ENCODE results near the gene GRB10. TPM values are rescaled to one million over a fixed set of nuclear protein-coding genes. Genes with fewer than 3 reads are reported as not detected.
"Not testable (repeated sequence)": the region's sequence is repeated elsewhere in the genome, so short reads cannot be mapped to it uniquely, and the experiment has no call there.

Gene GRB10
- total RNA-seq, 4 donors from 2014 or later = 8.8 to 55.7 (median 14.3) TPM

GRCh38 chr7:50774319-50774718 lies 8.4 kb downstream of the GRB10 start:
- in situ Hi-C loops (cut with MboI; ENCODE audit: low pct_ligation_motif_present in 1 of 4, low pct_unique_long_range_greater_than_20kb in 1 of 4, low sequenced_read_pairs in 3 of 4) = loop anchor here in 1 of 4 donors (25.0 kb wide), 1 partner anchor 112 kb away; no protein-coding TSS in a partner anchor
- H3K27me3 ChIP-seq = no peaks in the 10 kb centered on the region
- no peak overlapping the region for H3K4me3 ChIP-seq
- H3K9me3 ChIP-seq = no peaks in the 10 kb centered on the region
- no peaks in the 10 kb centered on the region for H3K36me3 ChIP-seq
- intact Hi-C loops (cut with DNase I; ENCODE audit: low total_unique reads) = no loop called here
- TF ChIP-seq POLR2A (IDR thresholded peaks at IDR 0.05) (no peak), EP300 (IDR thresholded peaks at IDR 0.05; ENCODE audit: low read depth) (no peak), POLR2AphosphoS5 (IDR thresholded peaks at IDR 0.05) (no peak), CTCF (IDR thresholded peaks at IDR 0.05) (no peak)
- WGBS, 2 donors (ENCODE audit: low coverage in 1 of 2) = 82% methylated on average over 1 of the region's 1 CpG; no CpG with 5 or more reads in 1 of the 2 donors
- peaks cover 0 to 11% (median 7%) of the 10 kb centered on the region in 4 donors for H3K4me1 ChIP-seq
- no peak for DNase-seq
- H3K27ac ChIP-seq = no peak overlapping the region

GRCh38 chr7:50773071-50773470 lies 9.6 kb downstream of the GRB10 start:
- H3K27ac ChIP-seq; intact Hi-C loops (cut with DNase I; ENCODE audit: low total_unique reads); H3K9me3 ChIP-seq; H3K4me1 ChIP-seq; H3K27me3 ChIP-seq; H3K36me3 ChIP-seq; H3K4me3 ChIP-seq; DNase-seq: not testable (repeated sequence)
- WGBS, 2 donors (ENCODE audit: low coverage in 1 of 2) = 68 to 70% methylated on average over 2 to 3 of the region's 4 CpGs
- in situ Hi-C loops (cut with MboI; ENCODE audit: low pct_ligation_motif_present in 1 of 4, low pct_unique_long_range_greater_than_20kb in 1 of 4, low sequenced_read_pairs in 3 of 4) = loop anchor here in 1 of 4 donors (25.0 kb wide), 1 partner anchor 111 kb away; no protein-coding TSS in a partner anchor

GRCh38 chr7:50771120-50772002 lies 11.3 kb downstream of the GRB10 start:
- Histone ChIP-seq H3K27ac (no peak overlapping the region), H3K36me3 (no peaks in the 10 kb centered on the region), H3K27me3 (no peaks in the 10 kb centered on the region), H3K4me1 (peaks cover 0 to 8% (median 3%) of the 10 kb centered on the region in 4 donors), H3K9me3 (no peaks in the 10 kb centered on the region), H3K4me3 (no peak overlapping the region)
- intact Hi-C loops (cut with DNase I; ENCODE audit: low total_unique reads) = no loop called here
- TF ChIP-seq CTCF (IDR thresholded peaks at IDR 0.05) = no peak
- TF ChIP-seq EP300 (IDR thresholded peaks at IDR 0.05; ENCODE audit: low read depth) = no peak
- TF ChIP-seq POLR2A (IDR thresholded peaks at IDR 0.05) = no peak
- no peak for TF ChIP-seq POLR2AphosphoS5 (IDR thresholded peaks at IDR 0.05)
- no peak for DNase-seq
- in situ Hi-C loops (cut with MboI; ENCODE audit: low pct_ligation_motif_present in 1 of 4, low pct_unique_long_range_greater_than_20kb in 1 of 4, low sequenced_read_pairs in 3 of 4) = loop anchor here in 1 of 4 donors (25.0 kb wide), 1 partner anchor 109 kb away; no protein-coding TSS in a partner anchor
- WGBS, 2 donors (ENCODE audit: low coverage in 1 of 2) = 73 to 85% methylated on average over 1 to 9 of the region's 9 CpGs

GRCh38 chr7:50768485-50769474 lies 13.9 kb downstream of the GRB10 start:
- Histone ChIP-seq H3K27me3 (no peaks in the 10 kb centered on the region), H3K4me1 (peaks cover 0 to 2% (median 0%) of the 10 kb centered on the region in 4 donors), H3K27ac (no peak overlapping the region), H3K4me3 (no peak overlapping the region), H3K9me3 (no peaks in the 10 kb centered on the region), H3K36me3 (no peaks in the 10 kb centered on the region)
- DNase-seq = no peak
- intact Hi-C loops (cut with DNase I; ENCODE audit: low total_unique reads) = no loop called here
- WGBS, 2 donors (ENCODE audit: low coverage in 1 of 2) = 79 to 88% methylated on average over 4 to 10 of the region's 10 CpGs
- in situ Hi-C loops (cut with MboI; ENCODE audit: low pct_ligation_motif_present in 1 of 4, low pct_unique_long_range_greater_than_20kb in 1 of 4, low sequenced_read_pairs in 3 of 4) = loop anchor here in 1 of 4 donors (25.0 kb wide), 1 partner anchor 106 kb away; no protein-coding TSS in a partner anchor
- TF ChIP-seq EP300 (IDR thresholded peaks at IDR 0.05; ENCODE audit: low read depth) (no peak), POLR2A (IDR thresholded peaks at IDR 0.05) (no peak), CTCF (IDR thresholded peaks at IDR 0.05) (no peak), POLR2AphosphoS5 (IDR thresholded peaks at IDR 0.05) (no peak)
